ENCODE results near the gene GOLT1A.

GRCh38 chr1:204230211-204230610 lies 16.4 kb upstream of the GOLT1A start:
- TF ChIP-seq CTCF (IDR thresholded peaks at IDR 0.05; ENCODE audit: borderline replicate concordance, extremely low read depth, low read length, poor library complexity, severe bottlenecking) (no peak), EZH2 (IDR thresholded peaks at IDR 0.05; ENCODE audit: borderline replicate concordance, low read depth, low read length, severe bottlenecking) (no peak)
